EL (cell line): ENCODE data around the gene SCIN.
"Not testable (repeated sequence)": the region's sequence is repeated elsewhere in the genome, so short reads cannot be mapped to it uniquely, and the experiment has no call there.

Source experiments
- DNase-seq: peaks from one replicate; pipeline ENCODE4 v3.0.0-alpha.2; 2016

The SCIN gene

GRCh38 chr7:12570534-12571461 lies at the start of gene SCIN:
TSS of gene SCIN (plus strand) at chr7:12570720. CDS start at chr7:12570787, 67 bp downstream.
- DNase-seq = peak; percentile 34

GRCh38 chr7:12524794-12525386 lies 45.6 kb upstream of the SCIN start:
- peak; percentile 50 for DNase-seq

- not testable (repeated sequence) for DNase-seq
Measured at GRCh38 chr7:12526693-12527092, 43.8 kb upstream of the SCIN start.

GRCh38 chr7:12527670-12528069 lies 42.9 kb upstream of the SCIN start:
- not testable (repeated sequence) for DNase-seq

GRCh38 chr7:12529971-12530710 lies 40.4 kb upstream of the SCIN start:
- no peak for DNase-seq

- DNase-seq = no peak
Measured at GRCh38 chr7:12531784-12532183, 38.7 kb upstream of the SCIN start.

GRCh38 chr7:12534046-12534445 lies 36.5 kb upstream of the SCIN start:
- DNase-seq = no peak

GRCh38 chr7:12539681-12540080 lies 30.8 kb upstream of the SCIN start:
- DNase-seq = no peak

- no peak for DNase-seq
Measured at GRCh38 chr7:12540850-12541249, 29.7 kb upstream of the SCIN start.

- DNase-seq = no peak
Measured at GRCh38 chr7:12543586-12543985, 26.9 kb upstream of the SCIN start.

- DNase-seq = peak; percentile 39
Measured at GRCh38 chr7:12549106-12549505, 21.4 kb upstream of the SCIN start.

GRCh38 chr7:12550956-12551355 lies 19.6 kb upstream of the SCIN start:
- DNase-seq = peak; percentile 38

GRCh38 chr7:12552876-12553275 lies 17.6 kb upstream of the SCIN start:
- no peak for DNase-seq

- DNase-seq = no peak
Measured at GRCh38 chr7:12553416-12553815, 17.1 kb upstream of the SCIN start.

- DNase-seq = no peak
Measured at GRCh38 chr7:12554351-12554750, 16.2 kb upstream of the SCIN start.

GRCh38 chr7:12554872-12555271 lies 15.6 kb upstream of the SCIN start:
- DNase-seq = no peak

GRCh38 chr7:12555695-12556094 lies 14.8 kb upstream of the SCIN start:
- not testable (repeated sequence) for DNase-seq

- not testable (repeated sequence) for DNase-seq
Measured at GRCh38 chr7:12556139-12556792, 14.3 kb upstream of the SCIN start.

GRCh38 chr7:12557282-12557681 lies 13.2 kb upstream of the SCIN start:
- DNase-seq = peak; percentile 15

- DNase-seq = no peak
Measured at GRCh38 chr7:12564996-12565764, 5.3 kb upstream of the SCIN start.

- DNase-seq = no peak
Measured at GRCh38 chr7:12565873-12566272, 4.6 kb upstream of the SCIN start.

- DNase-seq = no peak
Measured at GRCh38 chr7:12567015-12567414, 3.5 kb upstream of the SCIN start.
